GM21360 (cell line): ENCODE results near the gene FEM1B.

ENCODE experiments used
- ATAC-seq: cut with Tn5 transposase; IDR thresholded peaks from one replicate; pipeline ENCODE4 v1.9.1; 2021; ENCODE audit warnings: mild to moderate bottlenecking, moderate library complexity; ENCODE audit not compliant: unreplicated experiment

Gene FEM1B

GRCh38 chr15:68341760-68342725 lies 64.5 kb downstream of the FEM1B start:
- ATAC-seq = no peak

- ATAC-seq = no peak
Measured at GRCh38 chr15:68343579-68344225, 66.2 kb downstream of the FEM1B start.

GRCh38 chr15:68344600-68344999 lies 67.1 kb downstream of the FEM1B start:
- no peak for ATAC-seq
